Gastrocnemius medialis (tissue), 4 donors: ENCODE results near the gene NR5A1. TPM values are rescaled to one million over a fixed set of nuclear protein-coding genes. Genes with fewer than 3 reads are reported as not detected.

Experiments used
- ATAC-seq, 2 donors: fragments of 150-250 bp; one replicate each; pipeline ENCODE4 v1.9.1; 2016
- DNase-seq, 2 donors: peaks; one replicate each; pipeline ENCODE4 v3.0.0-alpha.2; 2019
- H3K27ac ChIP-seq, 4 donors: fragments of 200-600 bp; sonication (generic); 1 replicate in 1 of 4; 2 replicates in 3 of 4; pipeline ENCODE4 v1.5.1; 2016 to 2018; ENCODE audit warnings: mild to moderate bottlenecking in 2 of 4, moderate library complexity in 1 of 4
- H3K27me3 ChIP-seq, 3 donors: fragments of 200-600 bp; sonication (generic) in 2 of 3; 1 replicate in 1 of 3; 2 replicates in 2 of 3; pipeline versions ENCODE4 v1.5.1 to v1.6.0; 2016 to 2019; ENCODE audit warnings: mild to moderate bottlenecking in 1 of 3, moderate library complexity in 1 of 3
- H3K36me3 ChIP-seq, 2 donors: fragments of 200-600 bp; sonication (generic) in 1 of 2; one replicate each; pipeline ENCODE4 v1.5.1; 2017 to 2018
- H3K4me1 ChIP-seq, 2 donors: fragments of 200-600 bp; sonication (generic) in 1 of 2; one replicate each; pipeline ENCODE4 v1.5.1; 2016 to 2017; ENCODE audit warnings: mild to moderate bottlenecking in 2 of 2
- H3K4me3 ChIP-seq, 4 donors: fragments of 200-600 bp; sonication (generic) in 3 of 4; 1 replicate in 1 of 4; 2 replicates in 3 of 4; pipeline ENCODE4 v1.5.1; 2016 to 2019; ENCODE audit warnings: mild to moderate bottlenecking in 2 of 4
- H3K9me3 ChIP-seq, 3 donors: fragments of 200-600 bp; sonication (generic) in 2 of 3; 1 replicate in 1 of 3; 2 replicates in 2 of 3; pipeline ENCODE4 v1.5.1; 2016 to 2019
- POLR2A ChIP-seq, 2 donors: fragments of 450-650 bp; IDR thresholded peaks; one replicate each; pipeline ENCODE4 v1.6.1; 2017; ENCODE audit warnings: antibody characterized with exemption in 2 of 2, mild to moderate bottlenecking in 2 of 2, moderate library complexity in 2 of 2
- in situ Hi-C, 4 donors: fragments of 200-750 bp; cut with MboI; loops; one replicate each; pipeline versions ENCODE4 v1.15.0 to v1.8.0; 2017; ENCODE audit warnings: low sequenced_read_pairs in 4 of 4
- intact Hi-C: fragments of 100-400 bp; cut with DNase I; formaldehyde crosslinking; loops from one replicate; pipeline ENCODE4 v1.15.1; 2023; ENCODE audit warnings: low total_unique reads
- total RNA-seq, 4 donors: library from RNA; depleted of rRNA; stranded (reverse); fragments of >200 nt; gene quantifications; one replicate each; pipeline versions ENCODE4 v1.1.0 to v1.2.3, GENCODE V29; 2016
- TF ChIP-seq, protein P1 (sequence below), 5 experiments: fragments of 450-650 bp in 3 of 5; fragments of 200-600 bp in 2 of 5; sonication (generic) in 2 of 5; IDR thresholded peaks in 4 of 5; conservative IDR thresholded peaks in 1 of 5; 1 replicate in 4 of 5; 2 replicates in 1 of 5; pipeline ENCODE4 v1.5.1; 2016 to 2019; ENCODE audit warnings: antibody characterized with exemption in 5 of 5, mild to moderate bottlenecking in 3 of 5, moderate library complexity in 3 of 5

The NR5A1 gene
- total RNA-seq, 4 donors from 2014 or later, result not detected

DNA sequence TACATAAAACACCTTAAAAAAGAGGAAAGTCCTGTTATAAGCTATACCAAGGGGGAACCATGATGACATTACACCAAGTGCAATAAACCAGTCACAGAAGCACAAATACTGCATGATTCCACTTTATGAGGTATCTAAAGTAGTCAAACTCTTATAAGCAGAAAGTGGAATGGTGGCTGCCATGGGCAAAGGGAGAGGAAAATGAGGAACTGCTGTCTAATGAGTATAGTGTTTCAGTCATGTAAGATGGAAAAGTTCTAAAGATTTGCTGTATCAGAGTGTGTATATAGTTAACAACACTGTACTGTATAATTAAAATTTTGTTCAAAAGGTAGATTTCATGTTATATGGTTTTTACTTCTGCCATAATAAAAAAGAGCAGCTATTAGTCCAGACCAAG lies 34.6 kb upstream of the NR5A1 start:
- no peak for DNase-seq
- in situ Hi-C loops (no loop called here), intact Hi-C loops (no loop called here)
- Histone ChIP-seq H3K9me3 (no peaks in the 10 kb centered on the region), H3K27me3 (no peaks in the 10 kb centered on the region), H3K27ac (no peak overlapping the region), H3K4me1 (no peaks in the 10 kb centered on the region), H3K36me3 (no peaks in the 10 kb centered on the region), H3K4me3 (no peak overlapping the region)
- no peak for ATAC-seq
- no peak for TF ChIP-seq POLR2A (IDR thresholded peaks at IDR 0.05)
- TF ChIP-seq, protein P1, sequence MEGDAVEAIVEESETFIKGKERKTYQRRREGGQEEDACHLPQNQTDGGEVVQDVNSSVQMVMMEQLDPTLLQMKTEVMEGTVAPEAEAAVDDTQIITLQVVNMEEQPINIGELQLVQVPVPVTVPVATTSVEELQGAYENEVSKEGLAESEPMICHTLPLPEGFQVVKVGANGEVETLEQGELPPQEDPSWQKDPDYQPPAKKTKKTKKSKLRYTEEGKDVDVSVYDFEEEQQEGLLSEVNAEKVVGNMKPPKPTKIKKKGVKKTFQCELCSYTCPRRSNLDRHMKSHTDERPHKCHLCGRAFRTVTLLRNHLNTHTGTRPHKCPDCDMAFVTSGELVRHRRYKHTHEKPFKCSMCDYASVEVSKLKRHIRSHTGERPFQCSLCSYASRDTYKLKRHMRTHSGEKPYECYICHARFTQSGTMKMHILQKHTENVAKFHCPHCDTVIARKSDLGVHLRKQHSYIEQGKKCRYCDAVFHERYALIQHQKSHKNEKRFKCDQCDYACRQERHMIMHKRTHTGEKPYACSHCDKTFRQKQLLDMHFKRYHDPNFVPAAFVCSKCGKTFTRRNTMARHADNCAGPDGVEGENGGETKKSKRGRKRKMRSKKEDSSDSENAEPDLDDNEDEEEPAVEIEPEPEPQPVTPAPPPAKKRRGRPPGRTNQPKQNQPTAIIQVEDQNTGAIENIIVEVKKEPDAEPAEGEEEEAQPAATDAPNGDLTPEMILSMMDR (IDR thresholded peaks at IDR 0.05 in 4 of 5, conservative IDR thresholded peaks at IDR 0.05 in 1 of 5), result no peak

DNA sequence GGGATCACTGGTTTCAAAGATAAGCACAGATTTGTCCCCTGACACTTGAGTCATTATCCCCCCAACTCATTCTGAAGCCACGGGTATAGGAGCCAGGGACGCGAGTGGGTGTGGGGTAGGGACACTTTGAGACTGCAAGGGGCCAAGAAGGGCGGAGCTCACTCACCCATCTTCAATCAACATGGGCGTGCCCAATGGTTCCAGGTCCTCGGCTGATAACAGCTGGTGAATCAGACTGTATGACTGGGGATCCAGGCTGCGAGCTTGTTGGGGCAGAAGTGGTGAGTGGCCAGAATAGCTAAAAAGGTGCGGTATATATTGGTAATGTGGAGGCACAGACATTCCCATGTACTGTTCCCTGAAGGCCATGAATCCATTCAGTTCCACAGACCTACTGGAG lies 30.7 kb upstream of the NR5A1 start:
- in situ Hi-C loops, result loop anchor here in 3 of 4 donors (10.0 kb wide), 2 partner anchors 403 to 413 kb away; no protein-coding TSS in a partner anchor
- intact Hi-C loops, result loop anchor here (2.0 kb wide), 1 partner anchor 411 kb away; no protein-coding TSS in a partner anchor
- TF ChIP-seq POLR2A (IDR thresholded peaks at IDR 0.05), result no peak
- TF ChIP-seq, protein P1 (IDR thresholded peaks at IDR 0.05 in 4 of 5, conservative IDR thresholded peaks at IDR 0.05 in 1 of 5), result no peak
- ATAC-seq (no peak), DNase-seq (no peak)
- Histone ChIP-seq H3K9me3 (no peaks in the 10 kb centered on the region), H3K4me1 (no peaks in the 10 kb centered on the region), H3K36me3 (no peaks in the 10 kb centered on the region), H3K27me3 (no peaks in the 10 kb centered on the region), H3K4me3 (no peak overlapping the region), H3K27ac (no peak overlapping the region)

DNA sequence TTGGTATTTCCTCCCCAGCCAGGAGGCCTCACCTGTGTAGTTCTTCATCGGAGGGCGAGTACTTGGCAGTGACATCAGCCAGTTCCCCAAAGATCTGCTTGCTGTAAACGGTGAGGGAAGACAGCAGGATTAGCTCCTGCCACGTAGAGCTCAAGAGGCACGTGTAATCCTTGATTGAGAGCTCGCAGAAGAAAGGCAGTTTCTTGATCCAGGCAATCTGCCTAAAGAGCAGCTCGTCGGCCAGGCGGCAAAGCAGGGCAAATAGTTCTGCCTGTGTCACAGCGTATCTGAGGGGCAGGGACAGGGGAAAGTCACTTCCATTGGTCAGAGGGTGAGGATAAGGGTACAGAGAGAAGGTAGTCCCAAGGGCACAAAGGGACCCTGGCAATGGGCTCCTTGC lies 28.6 kb upstream of the NR5A1 start:
- H3K4me3 ChIP-seq, result no peak overlapping the region
- in situ Hi-C loops, result loop anchor here in 3 of 4 donors (10.0 kb wide), 2 partner anchors 401 to 411 kb away; no protein-coding TSS in a partner anchor
- no peak for TF ChIP-seq POLR2A (IDR thresholded peaks at IDR 0.05)
- TF ChIP-seq, protein P1 (IDR thresholded peaks at IDR 0.05 in 4 of 5, conservative IDR thresholded peaks at IDR 0.05 in 1 of 5), result no peak
- no peaks in the 10 kb centered on the region for H3K36me3 ChIP-seq
- DNase-seq (no peak), ATAC-seq (no peak)
- no peaks in the 10 kb centered on the region for H3K9me3 ChIP-seq
- intact Hi-C loops, result loop anchor here (2.0 kb wide), 1 partner anchor 409 kb away; no protein-coding TSS in a partner anchor
- no peaks in the 10 kb centered on the region for H3K27me3 ChIP-seq
- no peaks in the 10 kb centered on the region for H3K4me1 ChIP-seq
- no peak overlapping the region for H3K27ac ChIP-seq

DNA sequence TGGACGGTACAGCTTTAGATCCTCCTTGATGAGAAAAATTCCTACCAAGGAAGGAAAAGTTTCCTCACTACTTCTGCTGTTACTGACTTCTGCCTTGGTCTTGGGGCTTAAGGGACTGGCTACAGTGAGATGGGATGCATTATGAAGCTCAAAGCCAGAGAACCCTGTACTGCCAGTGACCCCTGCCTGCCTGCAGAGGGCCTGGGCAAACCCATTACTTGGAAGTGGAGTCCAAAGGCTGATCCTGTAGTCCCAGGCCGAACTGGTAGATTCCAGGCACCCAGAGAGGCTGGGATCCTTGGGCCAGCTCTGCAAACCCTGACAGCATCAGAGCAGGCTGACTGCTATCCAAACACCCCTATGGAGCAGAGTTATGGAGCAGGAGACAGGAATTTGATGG lies 25.7 kb upstream of the NR5A1 start:
- H3K36me3 ChIP-seq, result no peaks in the 10 kb centered on the region
- no peaks in the 10 kb centered on the region for H3K4me1 ChIP-seq
- TF ChIP-seq, protein P1 (IDR thresholded peaks at IDR 0.05 in 4 of 5, conservative IDR thresholded peaks at IDR 0.05 in 1 of 5), result no peak
- TF ChIP-seq POLR2A (IDR thresholded peaks at IDR 0.05), result no peak
- no peak overlapping the region for H3K4me3 ChIP-seq
- ATAC-seq, result no peak
- intact Hi-C loops, result no loop called here
- H3K9me3 ChIP-seq, result no peaks in the 10 kb centered on the region
- no peak overlapping the region for H3K27ac ChIP-seq
- DNase-seq, result no peak
- H3K27me3 ChIP-seq, result no peaks in the 10 kb centered on the region
- in situ Hi-C loops, result loop anchor here in 3 of 4 donors (10.0 kb wide), 2 partner anchors 398 to 408 kb away; no protein-coding TSS in a partner anchor

DNA sequence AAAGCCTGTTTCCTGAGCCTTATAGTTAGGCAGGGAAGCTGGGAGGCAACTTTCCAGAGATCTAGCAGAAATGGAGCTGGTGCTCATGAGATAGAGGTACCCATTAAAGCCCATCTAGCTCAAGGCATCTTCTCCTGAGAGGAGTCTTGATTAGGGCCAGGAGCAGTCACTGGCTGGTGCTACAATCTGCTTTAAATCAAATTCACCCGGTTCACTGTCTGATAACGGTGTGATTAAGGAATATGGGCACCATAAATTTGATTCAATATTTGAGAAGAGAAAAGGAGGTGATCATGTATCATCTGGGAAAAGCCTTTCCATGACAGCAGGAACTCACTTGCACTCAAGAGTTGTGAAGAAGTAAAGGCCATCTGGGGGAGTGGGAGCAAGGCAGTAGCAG lies 23.9 kb upstream of the NR5A1 start:
- Histone ChIP-seq H3K4me1 (no peaks in the 10 kb centered on the region), H3K4me3 (no peak overlapping the region), H3K36me3 (no peaks in the 10 kb centered on the region), H3K27me3 (no peaks in the 10 kb centered on the region), H3K9me3 (no peaks in the 10 kb centered on the region), H3K27ac (no peak overlapping the region)
- TF ChIP-seq, protein P1 (IDR thresholded peaks at IDR 0.05 in 4 of 5, conservative IDR thresholded peaks at IDR 0.05 in 1 of 5), result no peak
- no peak for TF ChIP-seq POLR2A (IDR thresholded peaks at IDR 0.05)
- DNase-seq (no peak), ATAC-seq (no peak)
- intact Hi-C loops, result no loop called here
- in situ Hi-C loops, result loop anchor here in 3 of 4 donors (10.0 kb wide), 2 partner anchors 396 to 406 kb away; no protein-coding TSS in a partner anchor
